Lower leg skin (tissue), 4 donors: ENCODE results near the gene MCUB. TPM values are rescaled to one million over a fixed set of nuclear protein-coding genes. Genes with fewer than 3 reads are reported as not detected.
A peak's percentile ranks its signal among the peaks of the same experiment; 100 is the strongest.
"Not testable (repeated sequence)": the region's sequence is repeated elsewhere in the genome, so short reads cannot be mapped to it uniquely, and the experiment has no call there.

Experiments used
- DNase-seq, 2 donors: peaks; one replicate each; pipeline ENCODE4 v3.0.0-alpha.2; 2019; ENCODE audit warnings: low spot score in 2 of 2
- H3K4me3 ChIP-seq: fragments of 200-600 bp; sonication (generic); 2 replicates; pipeline ENCODE4 v1.5.1; 2017; ENCODE audit warnings: mild to moderate bottlenecking, low read depth; ENCODE audit not compliant: poor library complexity, severe bottlenecking
- CTCF ChIP-seq, 3 donors: fragments of 450-650 bp; IDR thresholded peaks; one replicate each; pipeline ENCODE4 v1.5.1; 2016; ENCODE audit warnings: antibody characterized with exemption in 3 of 3, mild to moderate bottlenecking in 3 of 3, moderate library complexity in 2 of 3
- POLR2A ChIP-seq, 2 donors: fragments of 450-650 bp; IDR thresholded peaks; one replicate each; pipeline ENCODE4 v1.6.1; 2016 to 2017; ENCODE audit warnings: antibody characterized with exemption in 2 of 2, mild to moderate bottlenecking in 1 of 2, moderate library complexity in 1 of 2
- WGBS, 2 donors: methylation state at CpG; one replicate each; pipeline ENCODE4 v1.1.5; 2018; 5-methylcytosine and 5-hydroxymethylcytosine counted together
- intact Hi-C: fragments of 100-400 bp; cut with DNase I; formaldehyde crosslinking; loops from one replicate; pipeline ENCODE4 v1.15.0; 2023; ENCODE audit warnings: low total_unique reads
- total RNA-seq, 4 donors: library from RNA; depleted of rRNA; stranded (reverse); fragments of >200 nt; gene quantifications; one replicate each; pipeline ENCODE4 v1.1.0, GENCODE V29; 2016

The MCUB gene
- 10 to 100 TPM; 11.8 to 84.9 (median 45.9) TPM for total RNA-seq

GRCh38 chr4:109559983-109560686 lies at the start of gene MCUB:
Gene MCUB, plus strand, starts transcription at chr4:109560246. Its CDS starts 92 bp downstream, at chr4:109560338.
- no peak for TF ChIP-seq CTCF (IDR thresholded peaks at IDR 0.05)
- TF ChIP-seq POLR2A (IDR thresholded peaks at IDR 0.05) = no peak
- peak within 1 kb of the TSS; percentile 78 for H3K4me3 ChIP-seq
- 0% methylated on average over 19 to 30 of the region's 73 CpGs for WGBS, 2 donors
- intact Hi-C loops = no loop called here
- peak; percentile 86 to 97 for DNase-seq

GRCh38 chr4:109510687-109511086 lies 49.4 kb upstream of the MCUB start:
- 64 to 66% methylated on average over 2 of the region's 2 CpGs for WGBS, 2 donors
- no peak for DNase-seq
- TF ChIP-seq POLR2A (IDR thresholded peaks at IDR 0.05) = no peak
- TF ChIP-seq CTCF (IDR thresholded peaks at IDR 0.05) = no peak
- H3K4me3 ChIP-seq = no peak overlapping the region
- intact Hi-C loops = no loop called here

GRCh38 chr4:109511414-109511813 lies 48.6 kb upstream of the MCUB start:
- intact Hi-C loops = no loop called here
- H3K4me3 ChIP-seq = no peak overlapping the region
- WGBS, 2 donors = 31 to 41% methylated on average over 2 of the region's 2 CpGs
- no peak for TF ChIP-seq CTCF (IDR thresholded peaks at IDR 0.05)
- TF ChIP-seq POLR2A (IDR thresholded peaks at IDR 0.05) = no peak
- no peak for DNase-seq

GRCh38 chr4:109513368-109513767 lies 46.7 kb upstream of the MCUB start:
- 98 to 99% methylated on average over 12 of the region's 12 CpGs for WGBS, 2 donors
- DNase-seq, intact Hi-C loops, H3K4me3 ChIP-seq: not testable (repeated sequence)

- H3K4me3 ChIP-seq = no peak overlapping the region
- no peak for DNase-seq
- intact Hi-C loops = no loop called here
- TF ChIP-seq POLR2A (IDR thresholded peaks at IDR 0.05) (no peak), CTCF (IDR thresholded peaks at IDR 0.05) (no peak)
Observed at GRCh38 chr4:109532182-109532581, 27.9 kb upstream of the MCUB start.

GRCh38 chr4:109545401-109545800 lies 14.6 kb upstream of the MCUB start:
- no peak for TF ChIP-seq POLR2A (IDR thresholded peaks at IDR 0.05)
- no peak for TF ChIP-seq CTCF (IDR thresholded peaks at IDR 0.05)
- no peak for DNase-seq
- H3K4me3 ChIP-seq = no peak overlapping the region
- WGBS, 2 donors = 90 to 95% methylated on average over 1 of the region's 1 CpG
- intact Hi-C loops = no loop called here
